KMS-11 (cell line): ENCODE measurements around the gene APCDD1L.

Experiments used
- H2AFZ ChIP-seq: fragments of 200-600 bp; sonication (generic); 2 replicates; pipeline ENCODE4 v1.6.1; 2016; ENCODE audit warnings: antibody characterized with exemption, mixed run types, low read depth
- H3K27ac ChIP-seq: fragments of 200-600 bp; sonication (generic); 2 replicates; pipeline ENCODE4 v1.6.1; 2016; ENCODE audit warnings: mild to moderate bottlenecking, mixed run types
- H3K27me3 ChIP-seq: fragments of 200-600 bp; sonication (generic); 2 replicates; pipeline ENCODE4 v1.6.1; 2017; ENCODE audit warnings: mild to moderate bottlenecking, low read depth, mixed run types, moderate library complexity; ENCODE audit not compliant: insufficient read depth
- H3K36me3 ChIP-seq: fragments of 200-600 bp; sonication (generic); 2 replicates; pipeline ENCODE4 v1.6.1; 2017; ENCODE audit warnings: mild to moderate bottlenecking, mixed run types; ENCODE audit not compliant: insufficient read depth
- H3K4me1 ChIP-seq: fragments of 200-600 bp; sonication (generic); 2 replicates; pipeline ENCODE4 v1.6.1; 2016; ENCODE audit warnings: mild to moderate bottlenecking, low read depth, mixed run types; ENCODE audit not compliant: poor library complexity, severe bottlenecking
- H3K4me2 ChIP-seq: fragments of 200-600 bp; sonication (generic); 2 replicates; pipeline ENCODE4 v1.7.0; 2016; ENCODE audit warnings: mild to moderate bottlenecking, mixed run types
- H3K4me3 ChIP-seq: fragments of 200-600 bp; sonication (generic); IDR thresholded peaks from 2 replicates; pipeline ENCODE4 v1.6.1; 2017; ENCODE audit warnings: low read depth, low read length, mixed read lengths; ENCODE audit not compliant: insufficient read depth
- H3K79me2 ChIP-seq: fragments of 200-600 bp; sonication (generic); 2 replicates; pipeline ENCODE4 v1.6.1; 2016; ENCODE audit warnings: low read depth, mixed run types; ENCODE audit not compliant: insufficient read depth
- H3K9ac ChIP-seq: fragments of 200-600 bp; sonication (generic); 2 replicates; pipeline ENCODE4 v1.6.1; 2016; ENCODE audit warnings: mild to moderate bottlenecking, mixed run types
- H4K20me1 ChIP-seq: fragments of 200-600 bp; sonication (generic); 2 replicates; pipeline ENCODE4 v1.6.1; 2016; ENCODE audit warnings: mild to moderate bottlenecking, mixed run types; ENCODE audit not compliant: insufficient read depth
- CTCF ChIP-seq: fragments of 200-600 bp; sonication (generic); conservative IDR thresholded peaks from 2 replicates; pipeline ENCODE4 v1.6.1; 2017; ENCODE audit warnings: low read depth, mild to moderate bottlenecking, antibody characterized with exemption, low read length, moderate library complexity, mixed read lengths

APCDD1L gene

GRCh38 chr20:58472273-58473018, 42.8 kb downstream of the APCDD1L start:
- TF ChIP-seq CTCF: no peak
- no peaks in the 10 kb centered on the region for H3K27me3 ChIP-seq
- no peak overlapping the region for H2AFZ ChIP-seq
- no peak overlapping the region for H3K4me2 ChIP-seq
- no peak overlapping the region for H3K4me3 ChIP-seq
- H4K20me1 ChIP-seq: no peaks in the 10 kb centered on the region
- no peaks in the 10 kb centered on the region for H3K36me3 ChIP-seq
- no peak overlapping the region for H3K27ac ChIP-seq
- H3K79me2 ChIP-seq: no peaks in the 10 kb centered on the region
- H3K9ac ChIP-seq: no peak overlapping the region
- H3K4me1 ChIP-seq: no peaks in the 10 kb centered on the region

- Histone ChIP-seq H3K4me1 (no peaks in the 10 kb centered on the region), H3K4me3 (no peak overlapping the region), H3K9ac (no peak overlapping the region), H3K36me3 (no peaks in the 10 kb centered on the region), H3K79me2 (no peaks in the 10 kb centered on the region), H3K4me2 (no peak overlapping the region), H2AFZ (no peak overlapping the region), H4K20me1 (no peaks in the 10 kb centered on the region), H3K27me3 (no peaks in the 10 kb centered on the region), H3K27ac (no peak overlapping the region)
- TF ChIP-seq CTCF: no peak
These were observed 43.7 kb downstream of the APCDD1L start for GRCh38 chr20:58471193-58472164.

- Histone ChIP-seq H3K4me3 (no peak overlapping the region), H3K4me1 (no peaks in the 10 kb centered on the region), H4K20me1 (no peaks in the 10 kb centered on the region), H3K27me3 (no peaks in the 10 kb centered on the region), H2AFZ (no peak overlapping the region), H3K79me2 (no peaks in the 10 kb centered on the region), H3K36me3 (no peaks in the 10 kb centered on the region), H3K9ac (no peak overlapping the region), H3K4me2 (no peak overlapping the region), H3K27ac (no peak overlapping the region)
- no peak for TF ChIP-seq CTCF
These were observed 44.6 kb downstream of the APCDD1L start for GRCh38 chr20:58470336-58471192.

GRCh38 chr20:58469616-58470015, 45.6 kb downstream of the APCDD1L start:
- no peak overlapping the region for H3K27ac ChIP-seq
- no peaks in the 10 kb centered on the region for H3K79me2 ChIP-seq
- H3K4me2 ChIP-seq: no peak overlapping the region
- H3K4me1 ChIP-seq: no peaks in the 10 kb centered on the region
- no peak overlapping the region for H2AFZ ChIP-seq
- TF ChIP-seq CTCF: no peak
- H3K9ac ChIP-seq: no peak overlapping the region
- no peak overlapping the region for H3K4me3 ChIP-seq
- no peaks in the 10 kb centered on the region for H3K36me3 ChIP-seq
- no peaks in the 10 kb centered on the region for H3K27me3 ChIP-seq
- no peaks in the 10 kb centered on the region for H4K20me1 ChIP-seq
